Cerebellar cortex (tissue), 1 donor: Measurements from ENCODE around the gene SIGLEC1.
A peak's percentile ranks its signal among the peaks of the same experiment; 100 is the strongest.

Source experiments
- DNase-seq: peaks from one replicate; pipeline ENCODE4 v3.0.0-alpha.2; 2015; ENCODE audit warnings: low spot score

Gene SIGLEC1

GRCh38 chr20:3701061-3701998 lies 11.1 kb downstream of the SIGLEC1 start:
- no peak for DNase-seq

DNA sequence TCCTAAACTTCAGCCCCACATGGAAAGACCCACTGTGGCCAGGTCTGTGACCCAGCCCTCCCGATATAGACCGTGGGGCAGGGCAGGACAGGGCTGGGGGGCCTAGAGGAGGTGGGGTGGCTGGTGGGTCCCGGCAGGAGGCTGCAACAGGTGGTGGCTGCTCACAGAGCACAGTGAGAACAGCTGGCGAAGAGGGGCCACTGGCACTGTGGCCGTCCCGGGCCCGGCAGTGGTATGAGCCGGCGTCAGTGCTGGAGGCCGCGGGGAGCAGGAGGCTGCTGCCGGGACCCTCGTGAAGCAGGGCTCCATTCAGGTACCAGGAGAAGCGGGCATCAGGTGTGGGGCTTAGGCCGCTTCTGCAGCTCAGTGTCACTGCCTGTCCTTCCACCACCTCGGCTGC lies 13.4 kb downstream of the SIGLEC1 start:
- no peak for DNase-seq

DNA sequence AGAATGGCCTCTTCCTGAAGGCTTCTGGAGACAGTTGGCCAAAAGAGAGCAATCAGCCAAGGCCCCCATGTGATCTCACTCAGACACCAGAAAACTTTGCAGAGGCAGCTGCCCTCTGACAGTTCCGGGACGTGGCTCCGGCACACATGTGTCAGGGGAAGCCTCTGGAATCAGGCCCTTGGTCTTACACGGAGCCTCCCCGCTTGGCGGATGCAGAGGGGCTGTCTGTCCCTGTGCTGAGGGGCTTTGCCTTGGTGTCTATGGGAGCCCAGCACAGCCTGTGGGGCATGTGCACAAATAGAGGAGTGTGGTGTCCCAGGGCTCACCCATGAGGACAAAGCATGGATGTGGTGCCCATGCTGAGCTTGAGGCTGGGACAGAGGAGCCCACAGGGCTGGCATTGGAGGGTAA lies 13.8 kb downstream of the SIGLEC1 start:
- no peak for DNase-seq

DNA sequence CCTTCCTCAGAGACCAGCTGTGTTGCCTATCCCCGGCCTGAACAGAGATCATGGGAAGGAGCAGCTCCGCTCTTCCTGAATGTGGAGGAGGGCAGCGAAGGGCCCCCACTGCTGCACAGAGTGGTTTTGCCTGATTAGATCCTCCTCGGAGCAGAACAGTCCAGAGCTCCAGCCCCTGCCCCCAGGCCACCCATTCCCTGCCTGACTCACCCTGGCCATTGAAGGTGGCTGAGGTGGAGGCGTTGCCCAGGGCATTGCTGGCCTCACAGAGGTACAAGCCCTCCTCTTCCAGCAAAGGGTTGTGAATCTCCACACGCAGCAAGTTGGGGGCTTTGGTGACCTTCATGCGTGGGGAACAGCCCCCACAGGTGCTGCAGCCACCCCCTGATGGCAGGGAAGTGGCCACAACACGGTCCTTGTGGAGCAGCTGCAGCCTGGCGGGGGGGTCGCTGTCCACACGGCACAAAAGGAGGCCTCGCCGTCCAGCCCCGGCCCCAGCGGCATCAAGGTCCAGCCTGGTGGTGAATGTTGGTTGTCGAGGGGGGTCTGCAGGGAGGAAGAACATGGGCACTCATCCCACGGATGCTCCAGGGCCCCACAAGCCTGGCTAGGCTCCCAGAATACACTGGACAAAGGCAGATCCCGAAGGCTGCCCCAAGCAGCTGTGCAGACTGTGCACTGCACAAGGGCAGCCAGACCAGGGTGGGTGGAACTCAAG lies 14.7 kb downstream of the SIGLEC1 start:
- DNase-seq: no peak

DNA sequence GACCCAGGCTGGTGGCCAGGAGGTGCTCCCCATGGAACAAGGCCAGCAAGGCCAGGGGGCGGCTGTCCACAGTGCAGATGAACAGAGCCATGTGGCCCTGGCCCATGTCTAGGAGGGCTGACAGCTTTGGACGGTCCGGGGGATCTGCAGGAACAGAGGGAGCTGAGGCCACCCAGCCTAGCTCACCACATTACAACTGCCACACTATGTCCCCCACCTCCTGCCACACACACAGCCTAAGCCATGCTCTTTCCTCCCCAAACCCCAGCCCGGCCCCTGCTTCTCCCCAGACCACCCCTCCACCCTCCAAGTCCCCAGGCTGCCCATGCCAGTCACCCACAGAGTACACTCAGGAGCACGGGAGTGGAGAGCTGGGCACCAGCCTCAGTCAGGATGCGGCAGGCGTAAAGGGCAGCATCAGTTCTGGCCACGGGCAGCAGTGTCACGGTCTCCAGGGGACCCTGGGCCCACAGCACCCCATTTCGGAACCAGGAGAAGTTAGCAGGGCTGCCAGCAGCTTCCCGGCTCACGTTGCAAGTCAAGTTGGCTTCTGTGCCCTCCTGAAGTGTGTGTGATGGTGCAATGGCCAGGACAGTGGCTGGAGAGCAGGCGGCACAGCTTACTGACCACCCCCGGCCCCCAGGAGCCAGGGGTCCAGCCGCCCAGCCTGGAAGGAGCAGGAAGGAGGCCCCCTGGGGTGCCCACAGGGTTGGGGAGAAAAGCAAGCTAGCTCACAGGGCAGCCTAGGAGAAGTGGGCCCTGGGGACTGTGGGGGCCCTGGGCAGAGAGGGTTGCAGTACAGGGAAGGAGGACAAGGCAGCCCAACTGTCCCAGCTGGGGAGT lies 15.4 kb downstream of the SIGLEC1 start:
- DNase-seq: no peak

GRCh38 chr20:3696200-3696599 lies 16.2 kb downstream of the SIGLEC1 start:
- DNase-seq: no peak

DNA sequence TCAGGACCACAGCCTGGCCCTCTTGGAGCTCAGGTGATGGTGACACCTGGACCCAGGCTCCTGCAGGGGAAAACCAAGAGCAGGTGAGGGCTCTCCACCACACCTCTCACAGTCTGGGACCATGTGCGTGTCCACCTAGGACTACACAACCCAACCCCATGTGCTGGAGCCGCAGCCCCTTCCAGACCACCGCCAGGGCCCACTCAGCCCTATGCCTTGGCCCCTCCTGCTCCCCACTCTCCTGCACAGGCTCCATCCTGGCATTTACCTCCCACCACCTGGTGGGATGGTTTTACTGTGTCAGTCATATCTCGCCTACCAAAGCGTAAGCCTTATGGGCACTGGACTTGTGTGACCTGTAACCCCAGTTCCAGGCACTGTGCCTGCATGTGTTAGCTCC lies 17.5 kb downstream of the SIGLEC1 start:
- DNase-seq: no peak

GRCh38 chr20:3693376-3693775 lies 19.0 kb downstream of the SIGLEC1 start:
- no peak for DNase-seq

DNA sequence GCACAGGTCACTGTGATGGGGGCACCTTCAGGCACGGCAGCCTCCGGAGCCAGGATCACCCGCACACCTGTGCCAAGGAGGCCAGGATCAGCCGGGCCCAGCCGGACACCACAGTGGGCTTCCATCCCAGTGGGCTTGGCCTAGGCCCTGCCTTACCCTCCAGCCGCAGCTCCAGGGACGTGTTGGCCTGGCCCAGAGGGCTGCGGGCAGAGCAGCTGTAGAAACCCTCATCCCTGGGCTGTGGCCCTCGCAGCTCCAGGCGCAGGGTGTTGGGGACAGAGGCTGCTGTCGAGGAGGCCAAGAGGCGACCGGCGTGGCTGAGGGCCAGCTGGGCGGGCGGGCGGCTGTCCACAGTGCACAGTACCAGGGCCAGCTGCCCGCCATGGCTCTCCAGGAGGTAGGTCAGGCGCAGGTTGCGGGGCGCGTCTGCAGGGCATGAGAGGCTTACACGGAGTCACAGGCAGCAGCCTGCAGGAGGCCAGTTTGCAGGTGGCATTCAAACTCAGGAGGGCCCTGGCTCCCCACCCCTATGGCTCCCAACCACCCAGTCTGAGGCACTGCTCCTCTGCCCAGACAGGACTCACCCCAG lies 19.6 kb downstream of the SIGLEC1 start:
- no peak for DNase-seq

DNA sequence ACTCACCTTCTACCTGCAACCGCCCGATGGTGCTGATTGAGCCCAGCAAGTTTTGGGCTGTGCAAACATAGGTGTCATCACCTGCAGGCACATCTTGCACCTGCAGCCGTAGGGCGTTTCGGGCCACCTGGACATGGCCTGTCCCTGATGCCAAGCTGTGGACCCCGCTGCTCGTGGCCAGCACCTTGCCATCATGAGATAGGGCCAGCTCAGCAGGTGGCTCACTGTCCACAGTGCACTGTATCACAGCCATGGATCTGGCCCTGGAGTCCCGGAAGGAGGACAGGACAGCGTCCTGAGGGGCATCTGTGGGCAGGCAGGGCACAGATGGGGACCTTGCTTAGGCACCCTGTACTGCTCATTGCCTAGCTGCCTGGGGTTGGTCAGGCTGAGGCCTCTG lies 20.5 kb downstream of the SIGLEC1 start:
- DNase-seq: no peak

DNA sequence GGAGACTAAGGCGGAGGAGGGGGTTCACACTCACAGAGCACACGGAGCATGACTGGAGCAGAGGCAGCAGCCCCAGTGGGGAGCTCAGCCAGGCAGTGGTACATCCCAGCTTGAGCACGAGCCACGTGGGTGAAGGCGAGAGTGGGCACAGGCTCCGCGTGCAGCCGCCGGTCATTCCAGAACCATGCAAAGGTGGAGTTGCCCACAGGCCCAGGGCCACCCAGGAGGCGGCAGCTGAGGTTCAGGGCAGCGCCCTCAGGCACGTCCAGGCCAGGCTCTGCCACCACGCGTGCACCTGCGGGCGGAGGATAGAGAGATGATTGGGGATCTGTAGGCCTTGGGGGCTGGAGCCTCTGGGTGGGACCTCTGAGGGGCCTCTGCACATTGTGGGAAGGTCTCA lies 21.1 kb downstream of the SIGLEC1 start:
- no peak for DNase-seq

GRCh38 chr20:3690413-3690812 lies 22.0 kb downstream of the SIGLEC1 start:
- no peak for DNase-seq

DNA sequence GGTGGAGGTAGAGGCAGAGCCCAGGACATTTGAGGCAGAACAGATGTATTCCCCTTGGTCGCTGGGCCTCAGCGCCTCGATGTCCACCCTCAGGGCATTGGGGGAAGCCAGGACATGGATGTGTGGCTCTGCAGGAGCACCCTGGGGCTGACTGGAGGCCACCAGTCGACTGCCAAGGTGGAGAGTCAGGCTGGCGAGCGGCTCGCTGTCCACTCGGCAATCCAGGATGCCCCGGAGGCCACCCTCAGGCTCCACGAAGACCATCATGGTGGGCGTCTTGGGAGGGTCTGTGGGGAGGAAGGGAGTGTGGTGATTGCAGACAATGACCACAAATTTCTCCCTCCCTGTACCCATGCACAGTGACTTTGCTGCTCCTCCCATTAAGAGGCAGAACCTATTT lies 22.4 kb downstream of the SIGLEC1 start:
- DNase-seq: no peak

GRCh38 chr20:3687655-3688054 lies 24.7 kb downstream of the SIGLEC1 start:
- peak; percentile 42 for DNase-seq

GRCh38 chr20:3686867-3687321 lies 25.5 kb downstream of the SIGLEC1 start:
- no peak for DNase-seq

GRCh38 chr20:3686421-3686820 lies 26.0 kb downstream of the SIGLEC1 start:
- DNase-seq: no peak

- no peak for DNase-seq
Observed at GRCh38 chr20:3685341-3685740, 27.1 kb downstream of the SIGLEC1 start.

DNA sequence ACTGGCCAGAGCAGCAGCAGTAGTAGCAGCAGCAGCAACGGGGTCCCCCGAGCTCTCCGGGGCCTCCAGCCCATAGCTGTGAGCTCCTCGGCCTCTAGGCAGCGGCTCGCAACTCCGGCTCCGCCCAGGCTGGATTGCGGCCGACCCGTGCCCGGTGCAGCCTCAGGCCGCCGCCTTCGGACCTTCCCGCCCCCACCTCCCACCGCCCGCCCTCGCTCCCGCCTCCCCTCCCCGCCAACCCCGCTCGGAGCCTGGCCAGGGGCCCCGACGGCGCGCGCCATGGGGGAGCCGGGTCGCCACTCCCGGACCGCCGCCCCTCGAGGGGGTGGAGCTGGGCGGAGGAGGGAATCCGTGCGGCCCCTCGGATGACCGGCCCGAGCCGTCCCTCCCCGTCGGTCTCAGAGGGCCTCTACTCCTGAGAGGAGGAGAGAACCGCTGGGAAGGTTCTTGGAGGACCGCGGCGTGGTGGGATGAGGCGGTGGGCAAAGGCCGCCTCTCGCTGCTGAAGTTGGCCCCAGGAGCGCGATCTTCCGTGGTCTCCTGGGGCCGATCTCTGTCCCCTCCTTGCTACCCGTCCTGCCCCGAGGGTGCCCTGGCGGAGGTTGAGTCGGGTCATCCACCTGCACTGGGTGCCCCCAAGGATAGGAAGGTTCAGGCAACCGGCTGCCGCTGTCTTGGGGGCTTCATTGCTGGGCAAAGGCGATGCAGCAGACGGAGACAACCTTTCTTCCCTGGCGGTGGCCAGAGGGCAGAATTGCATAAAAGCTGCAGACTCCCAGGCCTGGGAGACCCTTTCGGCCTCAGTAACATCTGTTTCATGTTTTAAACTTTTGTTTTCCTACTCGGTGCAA lies 30.2 kb downstream of the SIGLEC1 start, which contains the start of gene ADAM33:
Gene ADAM33, minus strand, starts transcription at position 80 of the 851 bp plus-strand sequence. Its CDS starts 6 bp downstream, at position 74.
- DNase-seq: no peak

DNA sequence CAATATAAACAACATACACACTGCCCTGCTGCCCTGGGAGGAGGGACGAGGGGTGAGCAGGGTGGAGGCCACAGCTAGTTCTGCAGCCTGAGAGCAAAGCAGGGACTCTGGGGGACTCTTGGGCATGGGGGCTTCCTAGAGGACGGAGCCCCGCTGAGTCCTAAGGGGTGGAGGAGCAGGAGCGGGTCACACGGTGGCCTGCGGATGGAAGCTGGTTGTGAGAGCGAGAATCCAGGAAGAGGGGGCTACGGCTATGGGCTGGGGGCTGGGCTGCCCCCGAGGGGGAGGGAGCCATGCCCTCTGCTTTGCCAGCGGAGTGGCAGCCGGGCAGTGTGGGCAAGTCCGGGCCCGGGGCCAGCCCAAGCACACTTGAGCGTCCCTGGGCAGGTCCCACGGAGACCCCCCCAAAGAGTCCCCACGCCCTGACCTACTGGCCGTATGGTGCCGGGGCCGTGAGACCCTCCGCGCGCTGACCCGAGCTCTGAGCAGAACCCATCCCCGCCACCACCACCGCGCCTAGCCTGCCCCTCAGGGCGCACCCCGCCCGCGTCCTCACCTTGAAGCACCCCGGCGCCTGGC lies 31.0 kb downstream of the SIGLEC1 start:
- DNase-seq: no peak

GRCh38 chr20:3680701-3681351 lies 31.6 kb downstream of the SIGLEC1 start:
- no peak for DNase-seq
